ENCODE measurements around the gene TRPV4.

The TRPV4 gene

GRCh38 chr12:109777544-109777943 lies 55.7 kb downstream of the TRPV4 start:
- DNase-seq (ENCODE audit: low read depth), result peak; percentile 10

DNA sequence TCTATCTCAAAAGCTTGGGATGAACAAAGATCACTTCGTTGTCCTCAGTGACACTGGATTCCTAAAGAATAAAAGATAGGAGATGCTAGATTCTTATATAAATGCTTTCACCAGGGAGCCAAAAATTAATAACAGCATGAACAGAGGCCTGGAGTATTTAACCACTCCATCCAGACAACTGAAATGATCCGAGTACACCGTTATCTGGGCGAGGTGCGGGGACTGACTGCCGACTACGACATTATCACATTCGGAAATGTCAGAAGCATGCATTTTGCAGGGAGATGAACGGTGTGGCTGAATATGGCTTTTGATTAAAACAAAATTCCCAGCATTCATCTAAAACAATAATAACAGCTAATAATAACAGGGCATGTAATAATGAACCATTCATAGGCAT lies 56.6 kb downstream of the TRPV4 start:
- DNase-seq (ENCODE audit: low read depth), result no peak

DNA sequence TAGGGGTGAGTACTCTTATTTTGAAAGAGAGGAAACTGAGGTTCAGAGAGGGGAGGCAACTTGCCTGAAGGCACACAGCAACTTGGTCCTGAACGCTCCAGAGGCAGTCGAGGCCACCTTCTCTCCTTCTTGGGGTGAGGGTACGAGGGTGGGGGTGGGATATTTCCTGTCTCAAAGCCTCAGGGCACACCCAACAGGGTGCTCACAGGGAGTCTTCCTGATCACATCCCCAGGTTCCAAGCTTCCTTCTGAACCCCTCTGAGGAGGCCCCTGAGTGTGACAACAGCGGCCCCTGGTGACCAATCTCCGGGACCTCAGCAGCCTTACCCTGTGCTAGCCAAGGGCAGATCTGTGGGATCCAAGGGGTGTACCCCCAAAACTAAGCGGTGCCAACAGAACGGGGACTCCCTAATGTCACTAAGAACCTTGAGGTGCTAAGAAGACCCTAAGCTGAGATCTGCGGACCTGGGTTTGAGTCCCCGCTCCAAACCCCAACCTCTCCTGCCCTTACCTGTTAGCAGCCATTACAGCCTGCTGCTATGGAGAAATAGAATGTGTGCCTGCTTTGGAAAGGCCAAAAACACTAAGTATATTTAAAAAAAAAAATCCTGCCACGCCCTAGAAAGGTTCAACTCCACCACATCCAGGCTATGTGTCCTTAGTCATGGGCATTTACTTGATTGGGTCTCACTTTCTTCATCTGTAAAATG lies 57.9 kb downstream of the TRPV4 start:
- DNase-seq (ENCODE audit: low read depth), result peak; percentile 63

- DNase-seq (ENCODE audit: low read depth), result no peak
Observed at GRCh38 chr12:109773384-109774011, 59.7 kb downstream of the TRPV4 start.

- DNase-seq (ENCODE audit: low read depth), result no peak
Observed at GRCh38 chr12:109772622-109773321, 60.4 kb downstream of the TRPV4 start.

- DNase-seq (ENCODE audit: low read depth), result no peak
Observed at GRCh38 chr12:109771746-109772621, 61.2 kb downstream of the TRPV4 start.

GRCh38 chr12:109770861-109771670 lies 62.1 kb downstream of the TRPV4 start:
- DNase-seq (ENCODE audit: low read depth), result no peak

GRCh38 chr12:109770104-109770860 lies 62.9 kb downstream of the TRPV4 start:
- no peak for DNase-seq (ENCODE audit: low read depth)

- DNase-seq (ENCODE audit: low read depth), result no peak
Observed at GRCh38 chr12:109768901-109769670, 64.1 kb downstream of the TRPV4 start.

DNA sequence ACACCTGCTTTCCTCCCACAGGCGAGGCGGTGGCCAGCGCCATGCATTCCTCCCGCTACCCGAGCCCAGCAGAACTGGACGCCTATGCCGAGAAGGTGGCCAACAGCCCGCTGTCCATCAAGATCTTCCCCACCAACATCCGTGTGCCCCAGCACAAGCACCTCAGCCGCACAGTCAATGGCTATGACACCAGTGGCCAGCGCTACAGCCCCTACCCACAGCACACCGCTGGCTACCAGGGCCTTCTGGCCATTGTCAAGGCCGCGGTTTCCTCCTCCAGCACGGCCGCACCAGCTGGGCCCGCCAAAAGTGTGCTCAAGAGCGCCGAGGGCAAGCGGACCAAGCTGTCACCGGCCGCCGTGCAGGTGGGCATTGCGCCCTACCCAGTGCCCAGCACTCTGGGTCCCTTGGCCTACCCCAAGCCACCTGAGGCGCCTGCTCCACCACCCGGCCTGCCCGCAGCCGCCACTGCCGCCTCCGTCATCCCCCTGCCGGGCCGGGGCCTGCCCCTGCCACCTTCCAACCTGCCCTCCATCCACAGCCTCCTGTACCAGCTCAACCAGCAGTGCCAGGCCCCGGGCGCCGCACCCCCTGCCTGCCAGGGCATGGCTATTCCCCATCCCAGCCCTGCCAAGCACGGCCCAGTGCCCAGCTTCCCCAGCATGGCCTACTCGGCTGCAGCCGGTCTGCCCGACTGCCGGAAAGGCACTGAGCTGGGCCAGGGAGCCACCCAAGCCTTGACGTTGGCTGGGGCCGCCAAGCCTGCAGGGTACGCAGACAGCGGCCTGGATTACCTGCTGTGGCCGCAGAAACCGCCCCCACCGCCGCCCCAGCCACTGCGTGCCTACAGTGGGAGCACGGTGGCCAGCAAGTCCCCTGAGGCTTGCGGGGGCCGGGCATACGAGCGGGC lies 65.0 kb downstream of the TRPV4 start:
- DNase-seq (ENCODE audit: low read depth), result no peak

DNA sequence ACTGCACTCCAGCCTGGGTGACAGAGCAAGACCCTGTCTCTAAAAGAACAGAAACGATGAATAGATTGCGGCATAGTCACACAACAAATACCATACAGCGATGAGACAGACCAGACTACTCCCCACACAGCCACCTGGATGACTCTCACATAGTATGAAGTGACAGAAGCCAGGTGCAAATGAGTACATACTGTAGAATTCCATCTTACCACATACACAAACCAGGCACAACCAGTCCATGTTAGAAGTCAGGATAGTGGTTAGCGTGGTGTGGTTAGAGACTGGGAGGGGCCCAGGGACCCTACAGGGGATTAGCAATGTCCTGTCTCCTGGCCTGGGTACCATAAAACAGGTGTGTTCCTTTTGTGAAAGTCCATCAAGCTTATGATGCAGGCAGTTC lies 65.7 kb downstream of the TRPV4 start:
- no peak for DNase-seq (ENCODE audit: low read depth)

- no peak for DNase-seq (ENCODE audit: low read depth)
Observed at GRCh38 chr12:109766251-109766778, 66.9 kb downstream of the TRPV4 start.

DNA sequence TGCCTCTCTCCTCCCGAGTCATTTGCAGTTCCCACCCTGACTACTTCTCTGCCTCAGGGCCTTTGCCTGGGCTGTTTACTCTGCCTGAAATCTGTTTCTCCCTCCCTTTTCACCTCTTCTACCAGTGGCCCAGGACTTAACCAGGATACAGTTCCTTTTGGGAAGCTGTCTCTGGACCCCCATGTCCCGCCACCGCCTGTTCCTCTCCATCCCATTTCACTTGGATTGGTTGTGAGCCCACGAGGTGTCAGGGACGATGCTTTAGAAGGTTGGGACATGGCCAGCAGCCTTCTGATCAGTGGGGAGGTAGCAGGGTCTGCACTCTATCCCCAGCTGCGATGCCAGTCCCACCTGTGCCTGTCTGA lies 67.8 kb downstream of the TRPV4 start:
- no peak for DNase-seq (ENCODE audit: low read depth)

DNA sequence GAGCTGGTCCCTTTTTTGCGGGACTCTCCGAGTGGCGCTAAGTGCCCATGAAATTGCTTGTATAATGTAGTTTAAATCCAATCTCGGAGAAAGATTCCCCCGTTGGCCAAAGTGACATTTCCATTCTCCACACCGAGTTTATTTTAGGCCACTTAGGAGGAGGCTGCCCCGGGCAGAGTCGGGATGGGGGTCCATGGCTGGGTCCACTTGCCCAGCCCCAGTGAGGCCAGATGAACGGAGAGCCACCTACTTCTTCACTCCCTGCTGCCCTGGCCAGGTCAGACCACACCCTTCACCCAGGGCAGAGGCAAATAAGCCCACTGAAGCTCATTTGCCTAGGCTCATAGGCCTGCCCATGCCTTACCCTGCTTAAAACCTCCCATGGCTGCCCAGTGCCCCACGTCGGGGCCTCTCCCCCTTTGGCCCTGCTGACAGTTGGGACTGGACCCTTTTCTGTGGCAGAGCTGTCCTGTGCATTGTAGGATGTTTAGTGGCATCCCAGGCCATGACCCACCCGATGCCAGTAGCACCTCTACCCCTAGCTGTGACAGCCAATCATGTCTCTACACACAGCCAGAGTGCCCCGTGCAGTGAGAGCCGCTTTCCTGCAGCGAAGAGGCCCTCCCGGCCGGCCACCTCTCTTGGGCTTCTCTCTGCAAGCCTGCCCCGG lies 68.3 kb downstream of the TRPV4 start:
- no peak for DNase-seq (ENCODE audit: low read depth)

DNA sequence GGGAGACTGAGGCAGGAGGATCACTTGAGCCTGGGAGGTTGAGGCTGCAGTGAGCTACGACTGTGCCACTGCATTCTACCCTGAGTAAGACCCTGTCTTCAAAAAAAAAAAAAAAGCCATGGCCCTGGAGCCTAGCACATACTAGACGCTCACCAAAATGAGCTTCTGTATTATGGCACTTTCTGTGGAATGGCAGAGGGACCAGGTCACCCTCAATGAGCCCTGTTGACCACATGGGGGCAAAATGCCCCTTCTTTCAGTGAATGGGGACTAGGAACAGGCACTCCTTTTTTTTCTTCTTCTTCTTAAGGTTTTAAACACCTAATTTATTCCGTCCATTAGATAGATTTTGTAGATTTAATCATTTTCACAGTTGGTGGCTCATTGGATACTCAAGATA lies 69.1 kb downstream of the TRPV4 start:
- no peak for DNase-seq (ENCODE audit: low read depth)

- no peak for DNase-seq (ENCODE audit: low read depth)
Observed at GRCh38 chr12:109763201-109763841, 69.9 kb downstream of the TRPV4 start.

DNA sequence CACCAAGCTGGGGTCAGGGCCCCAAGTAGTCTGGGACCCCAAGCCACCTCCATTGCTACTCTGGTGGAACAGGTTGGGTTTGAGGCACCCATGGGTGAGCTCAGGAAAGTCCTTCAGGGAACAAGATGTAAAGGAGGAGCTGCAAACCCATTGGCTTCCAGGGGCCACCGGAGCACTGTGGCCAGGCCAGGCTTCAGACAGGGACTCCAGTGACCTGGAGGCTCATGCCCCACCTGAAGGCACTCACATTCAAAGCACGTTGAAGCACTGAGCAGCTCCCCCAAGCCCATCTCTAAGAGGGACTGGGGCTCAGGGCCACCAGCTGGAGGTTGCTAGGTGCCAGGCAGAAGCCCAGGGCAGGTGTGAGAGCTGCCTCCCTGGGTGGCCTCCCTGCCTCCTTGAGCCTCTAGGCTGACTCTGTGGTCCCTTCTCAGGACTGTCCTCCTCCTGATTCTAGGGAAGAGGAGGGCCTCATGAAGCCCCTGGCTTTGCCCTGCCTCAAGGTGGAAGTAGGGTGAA lies 70.5 kb downstream of the TRPV4 start:
- DNase-seq (ENCODE audit: low read depth), result no peak

All from stimulated activated CD8-positive, alpha-beta memory T cell treated with anti-CD3 and anti-CD28 coated beads, Interleukin-4, amount 100 ng/mL, for 24 hours (primary cell).